B cell (primary cell): ENCODE data around the gene H19. TPM values are rescaled to one million over a fixed set of nuclear protein-coding genes. Genes with fewer than 3 reads are reported as not detected.

Experiments used
- ATAC-seq: fragments of 200-7000 bp; cut with Tn5 transposase; one replicate; pipeline ENCODE4 v1.10.0; 2021; ENCODE audit warnings: low read depth, mild to moderate bottlenecking, moderate number of reproducible peaks, moderate library complexity
- CTCF ChIA-PET: fragments of 350-600 bp; sonication (Branson Sonifier 250); formaldehyde crosslinking; loops from one replicate; lab custom pipeline; 2021; ENCODE audit warnings: antibody characterized with exemption, inconsistent platforms; lab: Charles Lee
- POLR2A ChIA-PET: fragments of 350-600 bp; sonication (Branson Sonifier 250); formaldehyde crosslinking; loops from one replicate; lab custom pipeline; 2021; ENCODE audit warnings: antibody characterized with exemption; lab: Charles Lee
- DNase-seq: peaks from one replicate; pipeline ENCODE4 v3.0.0; 2013
- H2AFZ ChIP-seq: 2 replicates; pipeline ENCODE4 v1.6.1; 2012; ENCODE audit warnings: mild to moderate bottlenecking, low read depth, low read length; ENCODE audit not compliant: insufficient read depth, poor library complexity, severe bottlenecking
- H3K27ac ChIP-seq, 2 donors: 1 replicate in 1 of 2; 2 replicates in 1 of 2; pipeline ENCODE4 v1.5.1; 2012 to 2013; ENCODE audit warnings: low read length in 2 of 2, mild to moderate bottlenecking in 2 of 2, moderate library complexity in 1 of 2
- H3K27me3 ChIP-seq, 4 experiments: fragments of 200-600 bp in 1 of 4; sonication (generic) in 1 of 4; replicated peaks in 1 of 4; 1 replicate in 2 of 4; 2 replicates in 2 of 4; pipeline versions ENCODE4 v1.6.1 to v1.7.0; 2013 to 2016; ENCODE audit warnings: low read length in 3 of 4, mild to moderate bottlenecking in 2 of 4, mixed read lengths in 1 of 4, moderate library complexity in 1 of 4; ENCODE audit not compliant: insufficient read depth in 4 of 4, control insufficient read depth in 3 of 4; ENCODE audit errors: control extremely low read depth in 1 of 4
- H3K36me3 ChIP-seq, 2 experiments: replicated peaks in 1 of 2; 1 replicate in 1 of 2; 2 replicates in 1 of 2; pipeline versions ENCODE4 v1.6.1 to v1.7.1; 2013; ENCODE audit warnings: low read length in 1 of 2; ENCODE audit not compliant: insufficient read depth in 2 of 2, control insufficient read depth in 1 of 2; ENCODE audit errors: control extremely low read depth in 1 of 2, extremely low read depth in 1 of 2
- H3K4me1 ChIP-seq, 2 donors: fragments of 200-600 bp in 1 of 2; sonication (generic) in 1 of 2; 1 replicate in 1 of 2; 2 replicates in 1 of 2; pipeline versions ENCODE4 v1.5.1 to v1.6.1; 2013 to 2017; ENCODE audit warnings: low read length in 2 of 2; ENCODE audit not compliant: control insufficient read depth in 2 of 2, insufficient read depth in 2 of 2
- H3K4me2 ChIP-seq: replicated peaks from 2 replicates; pipeline ENCODE3; 2012; ENCODE audit warnings: mild to moderate bottlenecking, low read depth, low read length; ENCODE audit not compliant: poor library complexity, severe bottlenecking
- H3K4me3 ChIP-seq, 5 experiments: fragments of 200-600 bp in 1 of 5; sonication (generic) in 1 of 5; 1 replicate in 3 of 5; 2 replicates in 2 of 5; pipeline versions ENCODE4 v1.5.1 to v1.7.0; 2011 to 2016; ENCODE audit warnings: low read length in 4 of 5, mild to moderate bottlenecking in 4 of 5, low read depth in 2 of 5, control low read depth in 1 of 5, moderate library complexity in 1 of 5; ENCODE audit not compliant: insufficient read depth in 1 of 5; ENCODE audit errors: control extremely low read depth in 1 of 5, extremely low read depth in 1 of 5
- H3K79me2 ChIP-seq: fragments of 200-600 bp; sonication (generic); one replicate; pipeline ENCODE4 v1.6.0; 2016; ENCODE audit warnings: low read length; ENCODE audit not compliant: control insufficient read depth, insufficient read depth
- H3K9ac ChIP-seq: fragments of 200-600 bp; sonication (generic); 2 replicates; pipeline ENCODE4 v1.6.1; 2017; ENCODE audit warnings: mild to moderate bottlenecking, low read length, moderate library complexity
- H3K9me3 ChIP-seq, 3 donors: one replicate each; pipeline versions ENCODE4 v1.6.1 to v1.7.1; 2013; ENCODE audit warnings: low read length in 2 of 3; ENCODE audit not compliant: control insufficient read depth in 2 of 3, insufficient read depth in 1 of 3; ENCODE audit errors: control extremely low read depth in 1 of 3
- H4K20me1 ChIP-seq: 2 replicates; pipeline ENCODE4 v1.6.0; 2012; ENCODE audit warnings: mild to moderate bottlenecking, low read length; ENCODE audit not compliant: insufficient read depth, control insufficient read depth, poor library complexity, severe bottlenecking
- H3K27ac Mint-ChIP-seq: one replicate; pipeline ENCODE4 v1.8.0; 2021; ENCODE audit warnings: mixed read lengths
- H3K27me3 Mint-ChIP-seq: one replicate; pipeline ENCODE4 v1.8.0; 2021; ENCODE audit warnings: mixed read lengths
- H3K4me1 Mint-ChIP-seq: one replicate; pipeline ENCODE4 v1.8.0; 2021; ENCODE audit warnings: mixed read lengths
- H3K4me3 Mint-ChIP-seq: one replicate; pipeline ENCODE4 v1.8.0; 2021; ENCODE audit warnings: mixed read lengths
- H3K9me3 Mint-ChIP-seq: one replicate; pipeline ENCODE4 v1.8.0; 2022; ENCODE audit warnings: mixed read lengths; ENCODE audit not compliant: insufficient read depth
- EZH2 ChIP-seq: IDR thresholded peaks from 2 replicates; pipeline ENCODE4 v1.6.1; 2012; ENCODE audit warnings: borderline replicate concordance, low read depth, mild to moderate bottlenecking, moderate library complexity, low read length; ENCODE audit not compliant: insufficient read depth, poor library complexity, severe bottlenecking
- WGBS: methylation state at CpG from one replicate; pipeline ENCODE4 v1.1.5; 2013; ENCODE audit warnings: missing lambda C conversion rate; ENCODE audit not compliant: insufficient coverage; 5-methylcytosine and 5-hydroxymethylcytosine counted together
- intact Hi-C: fragments of 100-400 bp; cut with micrococcal nuclease; formaldehyde crosslinking; loops from one replicate; pipeline ENCODE4 v1.10.0; 2022
- polyA plus RNA-seq: library from polyadenylated mRNA; depleted of rRNA; stranded (reverse); fragments of >200 nt; gene quantifications from 2 replicates; pipeline ENCODE4 v1.2.3, GENCODE V29; 2012
- total RNA-seq, 2 donors: library from RNA; stranded (reverse); fragments of 120-200 nt in 1 of 2; gene quantifications; 1 replicate in 1 of 2; 2 replicates in 1 of 2; pipeline versions ENCODE4 v1.2.3 to v1.2.4, GENCODE V29; 2013 to 2022
- TF ChIP-seq, protein P1 (sequence below): fragments of 200-600 bp; IDR thresholded peaks from one replicate; pipeline ENCODE4 v1.8.0; 2022; ENCODE audit warnings: antibody characterized with exemption, mild to moderate bottlenecking

H19 gene
- total and polyA plus RNA-seq, 2 donors (not counting 1 experiment from before 2014, with no cell fraction given) = not detected

DNA sequence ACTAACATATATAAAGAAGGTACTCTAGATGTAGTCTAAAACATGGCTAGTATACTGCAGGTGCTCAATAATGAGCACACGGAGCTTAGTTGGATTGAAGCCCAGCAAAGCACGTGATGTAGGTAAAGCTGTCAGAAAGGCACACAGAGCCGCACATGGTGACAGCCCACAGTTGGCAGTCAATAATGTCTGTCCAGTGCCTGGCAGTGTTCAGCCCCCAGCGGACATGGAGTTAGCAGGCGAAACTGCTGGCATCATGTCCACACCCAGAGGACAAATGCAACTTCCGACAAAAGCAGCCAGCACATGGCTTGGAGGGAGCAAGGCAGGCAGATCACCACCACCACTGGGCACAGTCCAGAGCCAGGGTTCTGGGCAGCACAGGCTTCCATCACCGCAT is 43.5 kb upstream of the H19 start:
- H3K4me1 ChIP-seq = no peaks in the 10 kb centered on the region
- no peaks in the 10 kb centered on the region for H3K36me3 ChIP-seq
- WGBS = no CpG with 5 or more reads among the region's 7 CpGs
- Mint-ChIP-seq H3K27ac (no peak overlapping the region), H3K4me1 (no peaks in the 10 kb centered on the region), H3K9me3 (no peaks in the 10 kb centered on the region), H3K4me3 (no peak overlapping the region), H3K27me3 (no peaks in the 10 kb centered on the region)
- DNase-seq = no peak
- no peak overlapping the region for H3K4me2 ChIP-seq
- H3K79me2 ChIP-seq = no peaks in the 10 kb centered on the region
- H3K4me3 ChIP-seq = no peak overlapping the region
- POLR2A ChIA-PET = interaction anchor here (0.6 kb wide), 1 partner anchor 32 kb away, joined by 7 read pairs; no protein-coding TSS in a partner anchor
- no peak for ATAC-seq
- no peaks in the 10 kb centered on the region for H4K20me1 ChIP-seq
- H3K9me3 ChIP-seq = no peaks in the 10 kb centered on the region
- no peak overlapping the region for H3K9ac ChIP-seq
- H2AFZ ChIP-seq = no peak overlapping the region
- no peaks in the 10 kb centered on the region for H3K27me3 ChIP-seq
- CTCF ChIA-PET = interaction anchor here (0.7 kb wide), 1 partner anchor 112 kb away, joined by 3 read pairs; no protein-coding TSS in a partner anchor
- no peak overlapping the region for H3K27ac ChIP-seq
- intact Hi-C loops = no loop called here
- TF ChIP-seq EZH2 = no peak
- TF ChIP-seq, protein P1, sequence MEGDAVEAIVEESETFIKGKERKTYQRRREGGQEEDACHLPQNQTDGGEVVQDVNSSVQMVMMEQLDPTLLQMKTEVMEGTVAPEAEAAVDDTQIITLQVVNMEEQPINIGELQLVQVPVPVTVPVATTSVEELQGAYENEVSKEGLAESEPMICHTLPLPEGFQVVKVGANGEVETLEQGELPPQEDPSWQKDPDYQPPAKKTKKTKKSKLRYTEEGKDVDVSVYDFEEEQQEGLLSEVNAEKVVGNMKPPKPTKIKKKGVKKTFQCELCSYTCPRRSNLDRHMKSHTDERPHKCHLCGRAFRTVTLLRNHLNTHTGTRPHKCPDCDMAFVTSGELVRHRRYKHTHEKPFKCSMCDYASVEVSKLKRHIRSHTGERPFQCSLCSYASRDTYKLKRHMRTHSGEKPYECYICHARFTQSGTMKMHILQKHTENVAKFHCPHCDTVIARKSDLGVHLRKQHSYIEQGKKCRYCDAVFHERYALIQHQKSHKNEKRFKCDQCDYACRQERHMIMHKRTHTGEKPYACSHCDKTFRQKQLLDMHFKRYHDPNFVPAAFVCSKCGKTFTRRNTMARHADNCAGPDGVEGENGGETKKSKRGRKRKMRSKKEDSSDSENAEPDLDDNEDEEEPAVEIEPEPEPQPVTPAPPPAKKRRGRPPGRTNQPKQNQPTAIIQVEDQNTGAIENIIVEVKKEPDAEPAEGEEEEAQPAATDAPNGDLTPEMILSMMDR = no peak

DNA sequence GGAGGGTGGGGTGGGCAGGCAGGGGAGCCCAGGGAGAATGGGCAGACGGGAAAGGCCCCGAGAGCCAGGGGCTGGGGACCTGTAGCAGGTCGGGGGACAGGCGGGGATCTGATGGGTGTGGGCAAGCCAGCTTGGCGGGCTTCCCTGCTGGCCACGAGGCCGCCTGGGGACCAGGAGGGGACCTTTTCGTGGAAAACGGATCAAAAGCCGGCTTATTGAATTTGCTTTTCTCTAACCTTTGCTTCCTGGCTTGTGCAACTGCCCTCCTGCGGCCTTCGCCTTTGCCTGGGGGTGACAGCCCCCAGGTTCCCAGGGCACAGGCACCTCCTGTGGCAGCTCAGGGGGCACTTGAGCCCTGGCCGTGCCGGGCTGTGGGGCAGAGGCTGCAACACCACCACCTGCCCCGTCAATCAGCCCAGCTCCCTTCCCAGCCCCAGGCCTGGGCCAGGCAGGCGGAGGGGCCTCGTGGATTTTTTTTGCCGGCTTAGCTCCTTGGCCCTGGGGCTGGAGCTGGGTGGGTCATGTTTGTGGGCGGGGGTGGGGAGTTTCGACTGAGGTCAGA is 41.6 kb upstream of the H19 start:
- no peak overlapping the region for H3K4me2 ChIP-seq
- no peak overlapping the region for H3K4me3 ChIP-seq
- Mint-ChIP-seq H3K27me3 (no peaks in the 10 kb centered on the region), H3K4me3 (no peak overlapping the region), H3K27ac (no peak overlapping the region), H3K9me3 (no peaks in the 10 kb centered on the region), H3K4me1 (no peaks in the 10 kb centered on the region)
- no peaks in the 10 kb centered on the region for H3K79me2 ChIP-seq
- intact Hi-C loops = no loop called here
- no peak overlapping the region for H3K27ac ChIP-seq
- DNase-seq (no peak), ATAC-seq (no peak)
- POLR2A ChIA-PET = no interaction called here
- WGBS = no CpG with 5 or more reads among the region's 20 CpGs
- no peaks in the 10 kb centered on the region for H3K4me1 ChIP-seq
- H3K9ac ChIP-seq = no peak overlapping the region
- H3K9me3 ChIP-seq = no peaks in the 10 kb centered on the region
- no peak overlapping the region for H2AFZ ChIP-seq
- no peaks in the 10 kb centered on the region for H3K27me3 ChIP-seq
- CTCF ChIA-PET = interaction anchor here (1.0 to 7.3 kb wide), 2 partner anchors 8 to 111 kb away, joined by 3 to 156 read pairs; no protein-coding TSS in a partner anchor
- no peaks in the 10 kb centered on the region for H3K36me3 ChIP-seq
- TF ChIP-seq EZH2 = no peak
- TF ChIP-seq, protein P1 = no peak
- H4K20me1 ChIP-seq = no peaks in the 10 kb centered on the region
